Mucosa of descending colon (tissue), 3 donors: Measurements from ENCODE around the gene TIPARP. TPM values are rescaled to one million over a fixed set of nuclear protein-coding genes. Genes with fewer than 3 reads are reported as not detected.

ENCODE experiments used
- ATAC-seq: fragments of 200-7000 bp; cut with Tn5 transposase; one replicate; pipeline ENCODE4 v1.9.1; 2020; ENCODE audit warnings: mild to moderate bottlenecking, moderate library complexity
- DNase-seq, 3 donors: peaks; one replicate each; pipeline ENCODE4 v3.0.0-alpha.2; 2020
- H3K36me3 ChIP-seq: fragments of 200-600 bp; one replicate; pipeline ENCODE4 v1.8.0; 2021; ENCODE audit warnings: low read depth, mild to moderate bottlenecking
- H3K4me1 ChIP-seq: fragments of 200-600 bp; one replicate; pipeline ENCODE4 v1.8.0; 2021; ENCODE audit warnings: low read depth, mild to moderate bottlenecking
- H3K4me3 ChIP-seq: fragments of 200-600 bp; one replicate; pipeline ENCODE4 v1.8.0; 2021; ENCODE audit warnings: mild to moderate bottlenecking
- H3K9me3 ChIP-seq: fragments of 200-600 bp; one replicate; pipeline ENCODE4 v1.8.0; 2021; ENCODE audit warnings: mild to moderate bottlenecking
- CTCF ChIP-seq: fragments of 200-600 bp; IDR thresholded peaks from one replicate; pipeline ENCODE4 v1.8.0; 2022; ENCODE audit warnings: antibody characterized with exemption, mild to moderate bottlenecking
- intact Hi-C, 2 donors: fragments of 100-400 bp; cut with DNase I in 1 of 2; cut with micrococcal nuclease in 1 of 2; formaldehyde crosslinking; loops; one replicate each; pipeline versions ENCODE4 v1.11.0 to v1.11.1; 2022; cut with DNase I, micrococcal nuclease
- total RNA-seq, 3 donors: library from RNA; stranded (reverse); fragmentation: NEBNext Ultra II Directional in 2 of 3; extraction: Animal tissue kit (Norgen Biotek cat#: 25700) in 2 of 3; gene quantifications; one replicate each; pipeline versions ENCODE4 v1.2.1 to v1.2.4, GENCODE V29; 2021 to 2023
- donor health status: DM: no; HTN: no; CAD: no; lungs with moderate emphysema.
- donor health status: DM: no; HTN: no; CAD: no.
- donor health status: DM: no; HTN: yes; CAD: no.

Gene TIPARP
- total RNA-seq, 3 donors from 2014 or later: 26.4 to 28.6 (median 26.7) TPM

GRCh38 chr3:156726456-156726855 lies 52.1 kb downstream of the TIPARP start:
- DNase-seq: no peak
- Histone ChIP-seq H3K4me3 (no peak overlapping the region), H3K4me1 (peaks cover 3% of the 10 kb centered on the region), H3K9me3 (no peaks in the 10 kb centered on the region), H3K36me3 (no peaks in the 10 kb centered on the region)
- no peak for TF ChIP-seq CTCF
- intact Hi-C loops: no loop called here
- no peak for ATAC-seq

GRCh38 chr3:156727519-156728205 lies 53.3 kb downstream of the TIPARP start:
- ATAC-seq (no peak), DNase-seq (no peak)
- Histone ChIP-seq H3K36me3 (no peaks in the 10 kb centered on the region), H3K9me3 (no peaks in the 10 kb centered on the region), H3K4me3 (no peak overlapping the region), H3K4me1 (peaks cover 3% of the 10 kb centered on the region)
- no peak for TF ChIP-seq CTCF
- intact Hi-C loops: no loop called here

GRCh38 chr3:156728267-156728985 lies 54.0 kb downstream of the TIPARP start:
- intact Hi-C loops: no loop called here

GRCh38 chr3:156729460-156730179 lies 55.2 kb downstream of the TIPARP start:
- no peak for TF ChIP-seq CTCF
- intact Hi-C loops: no loop called here
- no peaks in the 10 kb centered on the region for H3K9me3 ChIP-seq
- ATAC-seq (no peak), DNase-seq (no peak)
- no peak overlapping the region for H3K4me3 ChIP-seq
- peaks cover 3% of the 10 kb centered on the region for H3K4me1 ChIP-seq
- H3K36me3 ChIP-seq: no peaks in the 10 kb centered on the region

More at GRCh38 chr3:156728267-156728985, 54.0 kb downstream of the TIPARP start:
- TF ChIP-seq CTCF: no peak
- Histone ChIP-seq H3K4me3 (no peak overlapping the region), H3K36me3 (no peaks in the 10 kb centered on the region), H3K9me3 (no peaks in the 10 kb centered on the region), H3K4me1 (peaks cover 3% of the 10 kb centered on the region)
- DNase-seq: no peak
- peak; percentile 23 for ATAC-seq

- DNase-seq (no peak), ATAC-seq (no peak)
- H3K4me3 ChIP-seq: no peak overlapping the region
- no peaks in the 10 kb centered on the region for H3K4me1 ChIP-seq
- H3K36me3 ChIP-seq: no peaks in the 10 kb centered on the region
- intact Hi-C loops: no loop called here
- H3K9me3 ChIP-seq: no peaks in the 10 kb centered on the region
- TF ChIP-seq CTCF: no peak
Observed at GRCh38 chr3:156731813-156732212, 57.4 kb downstream of the TIPARP start.
